ENCODE data around the gene ZBTB7C.

ZBTB7C gene

DNA sequence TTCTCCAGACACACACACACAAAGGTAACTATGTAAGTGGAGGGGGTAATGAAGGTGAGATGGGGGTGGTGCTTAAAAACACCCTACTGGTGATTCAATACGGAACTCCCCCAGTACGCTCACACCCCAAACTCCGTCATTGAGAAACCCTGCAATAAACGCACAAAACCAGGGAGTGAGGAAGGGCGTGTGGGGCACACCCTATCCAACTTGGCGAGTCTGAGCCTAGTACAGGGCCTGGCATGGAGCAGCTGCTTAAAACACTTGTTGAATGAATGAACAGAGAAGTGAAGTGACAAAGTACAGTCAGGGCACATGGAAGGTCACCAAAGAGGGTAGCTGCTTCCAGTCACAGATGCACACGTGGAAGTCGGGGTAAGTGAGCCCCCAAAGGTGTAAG is 331.9 kb downstream of the ZBTB7C start:
- DNase-seq = no peak

- DNase-seq = no peak
Observed at GRCh38 chr18:48076461-48076860, 332.7 kb downstream of the ZBTB7C start.

- no peak for DNase-seq
Observed at GRCh38 chr18:48075707-48076093, 333.5 kb downstream of the ZBTB7C start.

DNA sequence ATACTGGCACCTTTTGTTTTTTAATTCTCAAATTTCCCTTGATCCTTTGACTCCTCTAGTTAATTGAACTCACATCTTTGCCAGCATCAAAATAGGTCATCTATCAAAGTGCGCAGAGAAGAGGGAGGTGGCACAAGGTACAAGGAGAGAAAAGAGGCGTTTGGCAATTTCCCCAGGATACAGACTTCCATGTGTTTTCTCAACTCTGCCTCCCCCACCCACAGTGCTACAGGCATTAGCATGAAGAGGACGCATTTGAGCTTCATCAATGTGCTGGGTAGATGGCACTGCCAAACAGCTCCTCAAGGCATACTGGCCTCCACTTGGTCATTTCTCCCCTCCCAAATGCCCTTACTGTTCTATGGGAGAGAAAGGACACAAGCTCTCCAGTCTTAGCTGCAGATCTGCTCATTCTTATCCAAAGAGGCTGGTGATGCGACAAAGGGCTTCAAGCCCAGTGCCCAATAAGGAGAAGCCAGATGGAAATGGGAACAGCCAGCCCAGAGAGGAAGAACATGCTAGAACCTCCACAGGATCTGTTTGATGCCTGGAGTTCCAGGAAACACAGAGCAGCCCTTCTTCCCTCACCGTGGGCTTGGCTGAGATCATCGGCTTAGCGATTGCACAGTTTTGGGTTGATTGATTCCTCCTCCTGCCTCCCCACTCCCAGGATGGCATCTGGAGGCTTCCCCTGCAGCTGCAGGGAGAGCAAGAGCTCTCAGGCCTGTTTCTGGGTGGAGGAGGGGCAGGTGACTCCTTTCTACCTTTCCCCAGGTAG is 334.1 kb downstream of the ZBTB7C start:
- DNase-seq = peak in 1 of 2 donors; percentile 5

- DNase-seq = no peak
Observed at GRCh38 chr18:48073211-48073930, 335.8 kb downstream of the ZBTB7C start.

DNA sequence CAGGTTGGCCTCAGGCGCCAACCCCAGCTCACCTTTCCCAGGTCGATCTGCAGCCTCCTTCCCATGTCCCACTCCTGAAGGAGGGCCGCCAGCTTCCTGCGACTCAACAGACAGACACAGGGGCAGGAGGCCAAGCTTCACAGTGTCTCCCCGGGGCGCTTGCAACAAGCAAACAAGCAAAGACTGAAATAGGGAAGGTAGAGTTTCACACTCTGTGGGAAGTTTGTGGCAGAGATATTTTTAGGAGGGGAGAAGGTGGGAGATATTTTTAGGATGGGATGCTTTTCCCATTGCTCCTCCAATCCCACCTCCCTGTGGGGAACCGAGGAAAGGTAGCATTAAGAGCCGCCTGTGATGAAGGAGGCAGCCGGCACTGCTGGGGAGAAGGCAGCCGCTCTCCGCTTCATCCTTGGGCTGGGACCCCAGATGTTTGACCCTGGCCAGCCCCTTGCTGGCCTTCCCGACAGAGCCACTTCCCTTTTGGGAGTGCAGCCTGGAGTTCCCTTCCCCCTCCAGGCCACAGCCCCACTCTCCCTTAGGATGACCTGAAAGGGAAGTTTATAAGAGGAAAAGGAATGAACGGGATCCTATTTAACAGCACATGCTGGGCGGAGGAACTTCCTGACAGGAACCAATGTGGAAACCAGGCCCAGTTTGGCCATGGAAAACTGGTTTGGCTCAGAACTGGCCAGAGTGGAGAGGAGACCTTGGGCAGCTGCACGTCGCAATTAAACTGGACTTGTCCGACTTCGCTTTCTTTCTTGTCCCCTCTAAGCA is 336.6 kb downstream of the ZBTB7C start:
- DNase-seq = no peak

DNA sequence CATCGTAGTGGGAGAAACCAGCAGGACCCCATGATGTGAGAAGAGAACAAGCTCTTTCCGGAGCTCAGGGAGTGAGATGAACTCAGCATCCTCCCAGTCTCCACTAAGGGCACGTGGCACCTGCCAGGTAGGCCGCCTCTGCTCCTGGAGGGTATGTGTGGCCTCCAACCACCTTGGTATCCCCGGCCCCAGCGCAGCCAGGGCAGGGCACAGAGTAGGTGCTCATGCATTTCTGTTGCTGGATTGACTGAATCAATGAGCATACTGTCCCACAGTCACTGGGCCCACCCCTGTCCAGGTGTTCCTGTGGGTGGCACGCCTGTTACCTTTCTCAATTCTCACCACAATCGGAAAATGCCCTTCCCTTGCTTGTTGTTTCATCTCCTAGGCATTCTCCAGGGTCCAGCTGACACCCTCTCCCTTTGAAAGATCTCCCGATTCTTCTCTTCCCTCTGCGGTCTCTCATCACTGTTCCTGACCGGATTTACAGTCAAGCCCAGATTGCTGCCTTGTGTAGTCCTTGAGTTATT is 340.2 kb downstream of the ZBTB7C start:
- DNase-seq = no peak

- DNase-seq = no peak
Observed at GRCh38 chr18:48066225-48066652, 342.9 kb downstream of the ZBTB7C start.

DNA sequence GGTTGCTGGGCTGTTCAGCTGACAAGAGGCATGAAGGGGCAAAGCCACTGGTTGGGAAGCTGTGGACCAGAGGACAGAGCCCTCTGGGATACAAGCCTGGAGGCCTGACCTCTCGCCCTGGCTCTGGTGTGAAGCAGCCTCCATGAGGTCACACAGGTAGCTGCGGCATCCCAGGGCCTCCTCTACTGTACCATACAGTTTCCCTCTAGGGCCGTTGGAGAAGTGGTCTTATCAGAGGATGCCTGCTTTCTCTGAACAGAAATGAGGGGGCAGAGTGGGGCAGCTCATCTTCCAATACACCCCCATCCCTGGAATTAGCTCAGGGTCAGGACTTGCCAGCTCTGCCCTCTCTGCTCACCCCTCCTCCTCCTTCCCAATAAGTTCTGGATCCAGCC is 343.6 kb downstream of the ZBTB7C start:
- no peak for DNase-seq

- DNase-seq = no peak
Observed at GRCh38 chr18:48064978-48065600, 344.1 kb downstream of the ZBTB7C start.

GRCh38 chr18:48061781-48062570 is 347.2 kb downstream of the ZBTB7C start:
- no peak for DNase-seq

DNA sequence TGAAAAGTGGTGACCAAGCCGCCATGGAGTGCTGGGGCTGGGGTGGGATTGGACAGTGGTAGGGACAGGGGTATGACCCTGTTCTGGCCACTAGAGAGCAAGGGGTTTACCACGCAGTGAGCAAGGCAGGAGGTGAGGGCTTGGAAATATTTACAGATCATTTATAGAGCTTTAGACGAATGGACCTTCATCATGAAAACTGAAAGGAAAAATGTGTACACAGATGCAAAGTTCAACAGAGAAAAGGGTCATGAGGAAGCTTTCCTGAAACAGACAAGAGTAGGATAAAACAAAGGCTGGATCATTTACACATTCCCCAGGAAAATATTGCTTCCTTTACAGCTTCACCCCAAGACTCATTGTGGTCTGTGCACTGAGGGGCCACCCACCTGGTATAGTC is 348.2 kb downstream of the ZBTB7C start:
- no peak for DNase-seq

- DNase-seq = no peak
Observed at GRCh38 chr18:48060346-48060745, 348.8 kb downstream of the ZBTB7C start.

DNA sequence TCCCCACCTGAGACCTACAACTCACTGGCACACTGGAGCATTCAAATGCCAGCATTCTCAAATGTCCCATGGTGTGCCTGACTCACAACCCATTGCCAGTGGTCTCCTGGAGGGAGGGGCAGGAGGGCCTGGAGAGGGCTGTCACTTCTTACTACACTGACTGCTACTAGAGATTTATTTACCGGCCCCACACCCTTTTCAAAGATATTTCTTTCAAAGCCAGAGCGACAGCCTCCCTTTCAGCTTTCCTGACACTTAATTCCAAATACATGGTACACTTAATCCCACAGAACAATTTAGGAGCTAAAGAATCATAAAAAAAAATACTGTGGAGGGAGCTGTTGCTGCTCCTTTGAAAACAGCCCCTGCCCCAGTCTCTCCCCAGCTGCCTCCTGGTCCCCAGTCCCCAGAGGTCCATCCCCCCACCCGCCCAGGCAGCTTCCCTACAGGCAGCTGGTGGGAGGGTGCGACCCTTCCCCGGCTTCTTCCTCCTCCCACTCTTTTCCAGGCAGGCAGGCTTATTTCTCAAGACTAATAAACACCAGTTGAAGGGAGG is 349.6 kb downstream of the ZBTB7C start:
- no peak for DNase-seq

DNA sequence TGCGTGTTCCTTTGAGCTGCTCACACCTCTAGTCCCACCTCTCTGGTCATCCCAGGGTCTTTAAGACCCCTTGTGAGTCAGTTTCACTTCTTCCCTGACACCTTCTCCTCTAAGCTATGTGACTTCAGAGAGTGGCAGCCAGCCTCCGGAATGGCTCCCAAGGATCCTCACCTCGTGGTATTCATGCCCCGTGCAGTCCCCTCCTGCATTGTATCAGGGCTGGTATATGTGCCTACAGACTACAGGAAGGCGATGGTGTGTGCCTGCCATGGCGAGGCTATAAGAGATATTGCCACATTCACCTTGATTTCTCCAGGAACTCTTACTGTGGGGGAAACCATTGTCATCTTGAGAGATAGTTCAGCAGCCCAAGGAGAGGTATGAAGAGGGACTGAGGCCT is 350.7 kb downstream of the ZBTB7C start:
- no peak for DNase-seq

- DNase-seq = no peak
Observed at GRCh38 chr18:48057018-48057417, 352.2 kb downstream of the ZBTB7C start.

DNA sequence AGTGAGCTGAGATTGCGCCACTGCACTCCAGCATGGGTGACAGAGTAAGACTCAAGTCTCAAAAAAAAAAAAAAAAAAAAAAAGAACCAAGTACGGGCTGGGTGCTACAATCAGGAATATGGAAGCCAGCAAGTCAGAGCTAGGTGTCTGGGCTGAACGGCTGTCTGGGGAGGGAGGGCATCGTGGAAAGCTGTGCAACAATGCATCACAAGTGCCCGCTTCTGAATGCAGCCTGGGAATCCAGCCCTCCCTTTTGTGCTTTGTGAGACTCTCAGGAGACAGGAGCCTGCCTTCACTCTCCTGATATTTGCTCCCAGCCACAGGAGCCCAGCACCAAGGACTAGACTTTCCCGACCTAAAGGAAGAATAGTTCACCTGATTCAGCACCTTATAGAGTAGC is 353.8 kb downstream of the ZBTB7C start:
- no peak for DNase-seq

- no peak for DNase-seq
Observed at GRCh38 chr18:48053881-48054816, 355.0 kb downstream of the ZBTB7C start.

- no peak for DNase-seq
Observed at GRCh38 chr18:48052842-48053241, 356.3 kb downstream of the ZBTB7C start.

All from inflammatory macrophage (primary cell).